Measurements from ENCODE around the gene FAM217B. TPM values are rescaled to one million over a fixed set of nuclear protein-coding genes. Genes with fewer than 3 reads are reported as not detected.

FAM217B gene
- total and polyA plus RNA-seq, 2 of the 8 experiments (the other 6 are each of a cell fraction or from before 2014, with no cell fraction given) = 5.4 to 28.5 TPM

DNA sequence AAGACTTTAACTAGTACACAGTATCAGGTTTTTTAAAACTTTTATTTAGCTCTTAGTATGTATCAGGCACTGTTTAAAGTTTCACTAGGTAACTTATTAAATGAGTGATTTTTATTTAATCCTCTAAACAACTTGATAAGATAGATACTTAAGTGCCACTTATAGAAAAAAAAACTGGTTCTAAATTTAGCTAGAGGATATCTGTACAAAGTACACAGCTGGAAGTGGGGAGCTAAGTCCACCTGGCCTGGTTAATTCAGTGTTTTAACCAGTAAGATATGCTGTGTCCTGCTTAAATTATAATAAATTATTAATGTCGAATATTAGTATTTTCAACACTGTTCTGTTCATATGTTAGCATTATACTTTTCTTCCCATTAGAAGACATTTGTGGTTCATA is 44.3 kb upstream of the FAM217B start:
- ChIA-PET POLR2A (ENCODE audit: partially characterized antibody) (no interaction called here), CTCF (ENCODE audit: partially characterized antibody) (interaction anchor here (0.8 kb wide), 1 partner anchor 15 kb away, joined by 3 read pairs; no protein-coding TSS in a partner anchor)
- Histone ChIP-seq H3K4me1 (replicated peaks in 1 of 4; ENCODE audit: control insufficient read depth in 3 of 4, insufficient read depth in 4 of 4, low read length in 3 of 4) (no peaks in the 10 kb centered on the region), H3K23ac (ENCODE audit: insufficient read length) (no peak overlapping the region), H3K23me2 (ENCODE audit: low read depth, low read length) (no peaks in the 10 kb centered on the region), H3K18ac (ENCODE audit: extremely low read depth, low read length) (no peak overlapping the region), H4K8ac (ENCODE audit: extremely low read depth, insufficient read depth, low read length) (no peak overlapping the region), H3K4ac (replicated peaks; ENCODE audit: insufficient read length, low read depth, low read length) (no peak overlapping the region), H3K4me3 (ENCODE audit: extremely low read depth in 1 of 4, insufficient read depth in 2 of 4, low read depth in 3 of 4, low read length in 4 of 4) (no peak overlapping the region), H2BK5ac (ENCODE audit: low read depth, low read length) (no peak overlapping the region), H3K9me3 (ENCODE audit: insufficient read depth in 2 of 2, low read depth in 1 of 2, low read length in 1 of 2) (peaks cover 28 to 35% of the 10 kb centered on the region in 2 experiments), H3K79me1 (ENCODE audit: low read depth, low read length) (no peaks in the 10 kb centered on the region), H3K27me3 (replicated peaks in 1 of 4; ENCODE audit: control insufficient read depth in 3 of 4, extremely low read depth in 1 of 4, insufficient read depth in 3 of 4, low read length in 3 of 4) (no peaks in the 10 kb centered on the region), H2AK5ac (ENCODE audit: low read depth, low read length) (no peak overlapping the region), H3K14ac (ENCODE audit: insufficient read length) (no peak overlapping the region), H2BK12ac (ENCODE audit: low read depth, low read length) (no peak overlapping the region), H3K9ac (replicated peaks in 1 of 4; ENCODE audit: extremely low read depth in 1 of 4, low read depth in 3 of 4, low read length in 3 of 4) (no peak overlapping the region), H3K56ac (replicated peaks; ENCODE audit: insufficient read length, low read depth, low read length) (no peak overlapping the region), H4K91ac (replicated peaks; ENCODE audit: insufficient read length, low read length) (no peak overlapping the region), H3K36me3 (ENCODE audit: control insufficient read depth in 2 of 4, insufficient read depth in 4 of 4, low read length in 3 of 4) (no peaks in the 10 kb centered on the region), H4K20me1 (replicated peaks in 1 of 2; ENCODE audit: control insufficient read depth in 1 of 2, insufficient read depth in 2 of 2, low read length in 2 of 2) (no peaks in the 10 kb centered on the region), H2AFZ (ENCODE audit: low read length) (no peak overlapping the region), H3K79me2 (ENCODE audit: control insufficient read depth in 1 of 2, insufficient read depth in 2 of 2, low read length in 2 of 2) (no peaks in the 10 kb centered on the region), H3K4me2 (ENCODE audit: insufficient read depth in 1 of 2, low read depth in 2 of 2, low read length in 2 of 2) (no peak overlapping the region), H4K5ac (ENCODE audit: insufficient read length, low read depth, low read length) (no peak overlapping the region), H2BK120ac (replicated peaks; ENCODE audit: low read depth, low read length) (no peak overlapping the region), H2BK20ac (ENCODE audit: low read length) (no peak overlapping the region), H2BK15ac (ENCODE audit: low read length) (no peak overlapping the region), H3K27ac (ENCODE audit: low read depth, low read length) (no peak overlapping the region)
- DNase-seq (ENCODE audit: low read depth in 1 of 2, low spot score in 2 of 2) (no peak), FAIRE-seq (no peak)
- WGBS, 2 experiments (ENCODE audit: extremely low coverage in 1 of 2, insufficient coverage in 1 of 2, insufficient read length in 1 of 2, insufficient replicate concordance in 2 of 2, low coverage in 1 of 2, low lambda C conversion rate in 2 of 2, missing lambda C conversion rate in 1 of 2) = 95% methylated on average over 1 of the region's 1 CpG; no CpG with 5 or more reads in 1 of the 2 experiments
- no peak for TF ChIP-seq SUZ12 (IDR thresholded peaks at IDR 0.05; ENCODE audit: low read length)
- TF ChIP-seq NANOG (IDR thresholded peaks at IDR 0.05; ENCODE audit: insufficient read depth, low read depth, low read length, poor library complexity, severe bottlenecking) = no peak
- TF ChIP-seq RFX5 (IDR thresholded peaks at IDR 0.05; ENCODE audit: borderline replicate concordance, low read depth, low read length) = no peak
- TF ChIP-seq CHD1 (IDR thresholded peaks at IDR 0.05; ENCODE audit: low read depth, low read length) = no peak
- no peak for TF ChIP-seq ATF2 (IDR thresholded peaks at IDR 0.05; ENCODE audit: low read length)
- no peak for TF ChIP-seq HDAC2 (IDR thresholded peaks at IDR 0.05; ENCODE audit: borderline replicate concordance in 1 of 2, low read depth in 2 of 2, low read length in 2 of 2)
- TF ChIP-seq CEBPB (IDR thresholded peaks at IDR 0.05; ENCODE audit: low read depth, low read length) = no peak
- no peak for TF ChIP-seq TAF7 (optimal IDR thresholded peaks at IDR 0.05; ENCODE audit: borderline replicate concordance, low read depth, low read length)
- no peak for TF ChIP-seq CTBP2 (IDR thresholded peaks at IDR 0.05; ENCODE audit: borderline replicate concordance, insufficient read depth, insufficient read length, low read length)
- TF ChIP-seq POLR2A (IDR thresholded peaks at IDR 0.05; ENCODE audit: control extremely low read depth in 1 of 2, low read depth in 2 of 2, low read length in 2 of 2) = no peak
- TF ChIP-seq EP300 (IDR thresholded peaks at IDR 0.05; ENCODE audit: borderline replicate concordance in 1 of 2, low read depth in 2 of 2, low read length in 2 of 2) = no peak
- TF ChIP-seq SIN3A (conservative IDR thresholded peaks at IDR 0.05 in 1 of 2, IDR thresholded peaks at IDR 0.05 in 1 of 2; ENCODE audit: low read depth in 1 of 2, low read length in 2 of 2) = no peak

Data from H1 (cell line).